IMR-90 (cell line): Measurements from ENCODE around the gene TMEM72. TPM values are rescaled to one million over a fixed set of nuclear protein-coding genes. Genes with fewer than 3 reads are reported as not detected.

ENCODE experiments used
- ATAC-seq: fragments of 200-7000 bp; cut with Tn5 transposase; 2 replicates; pipeline ENCODE4 v1.9.1; 2020; ENCODE audit warnings: low read depth, mild to moderate bottlenecking, moderate library complexity
- BruUV-seq: library from RNA; stranded (reverse); fragments of 400-500 nt; replicated peaks from 2 replicates; lab custom pipeline; 2021; lab: Mats Ljungman, UMichigan
- CTCF ChIA-PET: fragments of 300-600 bp; formaldehyde crosslinking; extraction: SDS; loops from one replicate; lab custom pipeline; 2021; ENCODE audit warnings: antibody characterized with exemption; lab: Yijun Ruan, JAX
- POLR2A ChIA-PET: fragments of 300-600 bp; sonication (Branson Sonifier 250); formaldehyde crosslinking; loops from one replicate; lab custom pipeline; 2022; ENCODE audit warnings: antibody characterized with exemption; ENCODE audit not compliant: unreplicated experiment; lab: Charles Lee
- DNase-seq: peaks from one replicate; pipeline ENCODE4 v3.0.0; 2013
- H2AFZ ChIP-seq: replicated peaks from 2 replicates; pipeline ENCODE3; 2013; ENCODE audit warnings: low read length, mild to moderate bottlenecking; ENCODE audit not compliant: poor library complexity
- H2AK5ac ChIP-seq: 2 replicates; pipeline ENCODE4 v1.6.1; 2013; ENCODE audit warnings: low read depth, low read length, inconsistent platforms
- H2AK9ac ChIP-seq: replicated peaks from 2 replicates; pipeline ENCODE3; 2013; ENCODE audit warnings: mild to moderate bottlenecking, low read depth, low read length, moderate library complexity; ENCODE audit not compliant: poor library complexity
- H2BK120ac ChIP-seq: 2 replicates; pipeline ENCODE4 v1.6.1; 2013; ENCODE audit warnings: low read depth, low read length, inconsistent platforms
- H2BK15ac ChIP-seq: 3 replicates; pipeline ENCODE4 v1.6.1; 2013; ENCODE audit warnings: low read depth, low read length, inconsistent platforms
- H2BK20ac ChIP-seq: 2 replicates; pipeline ENCODE4 v1.6.1; 2013; ENCODE audit warnings: low read depth, mild to moderate bottlenecking, inconsistent platforms, low read length, moderate library complexity
- H2BK5ac ChIP-seq: 2 replicates; pipeline ENCODE4 v1.6.1; 2013; ENCODE audit warnings: mild to moderate bottlenecking, low read depth, low read length, inconsistent platforms; ENCODE audit not compliant: poor library complexity, severe bottlenecking
- H3K14ac ChIP-seq: replicated peaks from 2 replicates; pipeline ENCODE4 v1.6.1; 2013; ENCODE audit warnings: low read depth, low read length, inconsistent platforms
- H3K18ac ChIP-seq: 2 replicates; pipeline ENCODE4 v1.6.1; 2013; ENCODE audit warnings: low read depth, low read length, control low read depth
- H3K23ac ChIP-seq: 2 replicates; pipeline ENCODE4 v1.6.1; 2013; ENCODE audit warnings: low read depth, low read length, inconsistent platforms
- H3K27ac ChIP-seq: 2 replicates; pipeline ENCODE4 v1.5.1; 2013; ENCODE audit warnings: mild to moderate bottlenecking, control low read depth, low read length; ENCODE audit not compliant: insufficient read depth
- H3K27me3 ChIP-seq: 2 replicates; pipeline ENCODE4 v1.6.1; 2013; ENCODE audit warnings: low read length; ENCODE audit not compliant: control insufficient read depth, insufficient read depth
- H3K36me3 ChIP-seq: 2 replicates; pipeline ENCODE4 v1.6.1; 2013; ENCODE audit warnings: low read length, mixed read lengths; ENCODE audit not compliant: control insufficient read depth, insufficient read depth
- H3K4ac ChIP-seq: 2 replicates; pipeline ENCODE4 v1.6.1; 2013; ENCODE audit warnings: low read depth, low read length, inconsistent platforms
- H3K4me1 ChIP-seq: 2 replicates; pipeline ENCODE4 v1.6.1; 2013; ENCODE audit warnings: low read length, mixed read lengths; ENCODE audit not compliant: control insufficient read depth, insufficient read depth
- H3K4me2 ChIP-seq: 2 replicates; pipeline ENCODE4 v1.6.1; 2013; ENCODE audit warnings: low read depth, mild to moderate bottlenecking, control low read depth, low read length, moderate library complexity
- H3K4me3 ChIP-seq: 2 replicates; pipeline ENCODE4 v1.5.1; 2013; ENCODE audit warnings: low read depth, mild to moderate bottlenecking, control low read depth, low read length, moderate library complexity; ENCODE audit not compliant: insufficient read depth
- H3K56ac ChIP-seq: 2 replicates; pipeline ENCODE4 v1.6.1; 2013; ENCODE audit warnings: low read length, inconsistent platforms; ENCODE audit not compliant: insufficient read depth; ENCODE audit errors: extremely low read depth
- H3K79me1 ChIP-seq, 2 experiments: 2 replicates each; pipeline ENCODE4 v1.6.1; 2013; ENCODE audit warnings: low read length in 2 of 2, inconsistent platforms in 1 of 2, low read depth in 1 of 2
- H3K9ac ChIP-seq: 2 replicates; pipeline ENCODE4 v1.6.1; 2013; ENCODE audit warnings: low read depth, low read length, control low read depth
- H3K9me1 ChIP-seq: 2 replicates; pipeline ENCODE4 v1.6.1; 2013; ENCODE audit warnings: low read length, inconsistent platforms; ENCODE audit not compliant: insufficient read depth
- H3K9me3 ChIP-seq: 2 replicates; pipeline ENCODE4 v1.6.1; 2013; ENCODE audit warnings: low read length; ENCODE audit not compliant: control insufficient read depth, insufficient read depth
- H4K20me1 ChIP-seq: 2 replicates; pipeline ENCODE4 v1.6.1; 2013; ENCODE audit warnings: low read length, inconsistent platforms; ENCODE audit not compliant: insufficient read depth
- H4K5ac ChIP-seq: 2 replicates; pipeline ENCODE4 v1.6.1; 2013; ENCODE audit warnings: mild to moderate bottlenecking, low read depth, low read length, control low read depth
- H4K8ac ChIP-seq, 2 experiments: 2 replicates each; pipeline ENCODE4 v1.6.1; 2013; ENCODE audit warnings: low read depth in 2 of 2, low read length in 2 of 2, control low read depth in 1 of 2, inconsistent platforms in 1 of 2
- H4K91ac ChIP-seq: 2 replicates; pipeline ENCODE4 v1.6.1; 2013; ENCODE audit warnings: low read depth, low read length, inconsistent platforms; ENCODE audit not compliant: insufficient read depth
- CEBPB ChIP-seq: IDR thresholded peaks from 2 replicates; pipeline ENCODE4 v1.6.1; 2012; ENCODE audit warnings: low read depth, low read length, improper control_type of control experiment
- CTCF ChIP-seq: conservative IDR thresholded peaks from 2 replicates; pipeline ENCODE4 v1.5.1; 2012; ENCODE audit warnings: mild to moderate bottlenecking, low read depth, low read length, improper control_type of control experiment
- MXI1 ChIP-seq: IDR thresholded peaks from 2 replicates; pipeline ENCODE4 v1.6.1; 2012; ENCODE audit warnings: low read depth, mild to moderate bottlenecking, low read length, moderate library complexity, borderline replicate concordance
- WGBS, 2 experiments: methylation state at CpG; one replicate each; pipeline versions ENCODE4 v1.1.5 to v1.1.7; 2013; ENCODE audit warnings: missing lambda C conversion rate in 2 of 2; ENCODE audit not compliant: insufficient read length in 1 of 2; ENCODE audit errors: extremely low coverage in 2 of 2; 5-methylcytosine and 5-hydroxymethylcytosine counted together
- dilution Hi-C: fragments of 300-500 bp; cut with HindIII; formaldehyde crosslinking; loops from one replicate; pipeline ENCODE4 v1.14.3; 2018; ENCODE audit warnings: low sequenced_read_pairs; ENCODE audit not compliant: unreplicated experiment
- in situ Hi-C: fragments of 300-500 bp; cut with MboI; formaldehyde crosslinking; loops from 3 replicates; pipeline ENCODE4 v1.14.3; 2019; ENCODE audit warnings: low sequenced_read_pairs, inconsistent platforms, mixed read lengths
- intact Hi-C: fragments of 100-400 bp; cut with micrococcal nuclease; formaldehyde crosslinking; loops from 2 replicates; pipeline ENCODE4 v1.10.0; 2022
- polyA plus RNA-seq, 3 experiments: library from polyadenylated mRNA; depleted of rRNA; stranded (reverse); fragments of >200 nt; gene quantifications; 2 replicates each; pipeline ENCODE4 v1.2.3, GENCODE V29; 2012; ENCODE audit warnings: low replicate concordance in 1 of 3
- total RNA-seq: library from RNA; depleted of rRNA; stranded (reverse); fragments of >200 nt; gene quantifications from 2 replicates; pipeline ENCODE4 v1.2.3, GENCODE V29; 2012
- TF ChIP-seq, protein P1 (sequence below): fragments of 150-350 bp; IDR thresholded peaks from 2 replicates; pipeline ENCODE4 v1.6.1; 2017; ENCODE audit warnings: mild to moderate bottlenecking, antibody characterized with exemption, low read length, low read depth

Gene TMEM72
- total and polyA plus RNA-seq, 2 of the 4 experiments (the other 2 are of a cell fraction) = not detected

- CTCF ChIA-PET = no interaction called here
- H3K27me3 ChIP-seq = peaks cover 41% of the 10 kb centered on the region
- H2BK15ac ChIP-seq = no peak overlapping the region
These were observed 6.7 kb downstream of the TMEM72 start for GRCh38 chr10:44917848-44918247.

More at GRCh38 chr10:44917848-44918247, 6.7 kb downstream of the TMEM72 start:
- Histone ChIP-seq H3K27ac (no peak overlapping the region), H2AK9ac (no peak overlapping the region), H2AFZ (no peak overlapping the region), H3K14ac (no peak overlapping the region), H3K4me2 (no peak overlapping the region), H2AK5ac (no peak overlapping the region), H4K20me1 (no peaks in the 10 kb centered on the region), H3K4ac (no peak overlapping the region), H3K9me1 (no peaks in the 10 kb centered on the region), H3K4me1 (no peaks in the 10 kb centered on the region), H4K91ac (no peak overlapping the region), H4K5ac (no peak overlapping the region), H2BK20ac (no peak overlapping the region), H3K23ac (no peak overlapping the region), H3K18ac (no peak overlapping the region), H3K9me3 (peaks cover 3% of the 10 kb centered on the region; the same call in 1 of the 2 replicates), H3K9ac (no peak overlapping the region), H3K56ac (no peak overlapping the region), H2BK120ac (no peak overlapping the region), H4K8ac (no peak overlapping the region), H3K79me1 (no peaks in the 10 kb centered on the region), H3K36me3 (no peaks in the 10 kb centered on the region), H2BK5ac (no peak overlapping the region), H3K4me3 (no peak overlapping the region)
- dilution Hi-C loops = no loop called here
- POLR2A ChIA-PET = no interaction called here
- no peak for TF ChIP-seq CTCF
- no peak for TF ChIP-seq CEBPB
- TF ChIP-seq, protein P1, sequence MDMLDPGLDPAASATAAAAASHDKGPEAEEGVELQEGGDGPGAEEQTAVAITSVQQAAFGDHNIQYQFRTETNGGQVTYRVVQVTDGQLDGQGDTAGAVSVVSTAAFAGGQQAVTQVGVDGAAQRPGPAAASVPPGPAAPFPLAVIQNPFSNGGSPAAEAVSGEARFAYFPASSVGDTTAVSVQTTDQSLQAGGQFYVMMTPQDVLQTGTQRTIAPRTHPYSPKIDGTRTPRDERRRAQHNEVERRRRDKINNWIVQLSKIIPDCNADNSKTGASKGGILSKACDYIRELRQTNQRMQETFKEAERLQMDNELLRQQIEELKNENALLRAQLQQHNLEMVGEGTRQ = no peak
- no peak for TF ChIP-seq MXI1
- DNase-seq (no peak), ATAC-seq (no peak)
- 40% methylated on average over 1 of the region's 3 CpGs; no CpG with 5 or more reads in 1 of the 2 experiments for WGBS, 2 experiments
- no TSS peak for BruUV-seq
- intact Hi-C loops = no loop called here
- in situ Hi-C loops = no loop called here
